Ammon's horn (tissue), 1 donor: ENCODE data around the gene ENGASE.
A peak's percentile ranks its signal among the peaks of the same experiment; 100 is the strongest.

Experiments
- DNase-seq: peaks from one replicate; pipeline ENCODE4 v3.0.0-alpha.2; 2016; ENCODE audit warnings: low spot score

ENGASE gene

GRCh38 chr17:79038545-79039135, 36.0 kb upstream of the ENGASE start:
- DNase-seq = no peak

GRCh38 chr17:79039171-79039570, 35.5 kb upstream of the ENGASE start:
- DNase-seq = no peak

DNA sequence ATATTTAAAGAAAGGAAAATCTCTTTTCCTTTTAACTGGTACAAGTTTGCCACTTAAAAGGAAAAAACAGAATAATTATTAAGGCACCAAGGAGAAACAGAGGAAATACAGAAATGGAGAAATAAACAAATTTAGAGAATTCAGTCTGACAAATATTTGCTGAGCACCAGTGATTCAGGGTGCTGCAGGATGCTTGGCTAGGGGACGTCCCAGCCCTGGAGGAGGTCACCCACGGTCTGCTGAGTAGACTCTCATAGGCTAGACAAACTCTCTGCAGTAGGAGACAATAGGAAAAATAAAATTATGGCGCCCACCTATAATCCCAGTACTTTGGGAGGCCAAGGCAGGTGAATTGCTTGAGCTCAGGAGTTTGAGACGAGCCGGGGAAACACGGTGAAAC, 34.7 kb upstream of the ENGASE start:
- DNase-seq = no peak

GRCh38 chr17:79041041-79041570, 33.5 kb upstream of the ENGASE start:
- DNase-seq = no peak

GRCh38 chr17:79041723-79042420, 32.8 kb upstream of the ENGASE start:
- DNase-seq = no peak

DNA sequence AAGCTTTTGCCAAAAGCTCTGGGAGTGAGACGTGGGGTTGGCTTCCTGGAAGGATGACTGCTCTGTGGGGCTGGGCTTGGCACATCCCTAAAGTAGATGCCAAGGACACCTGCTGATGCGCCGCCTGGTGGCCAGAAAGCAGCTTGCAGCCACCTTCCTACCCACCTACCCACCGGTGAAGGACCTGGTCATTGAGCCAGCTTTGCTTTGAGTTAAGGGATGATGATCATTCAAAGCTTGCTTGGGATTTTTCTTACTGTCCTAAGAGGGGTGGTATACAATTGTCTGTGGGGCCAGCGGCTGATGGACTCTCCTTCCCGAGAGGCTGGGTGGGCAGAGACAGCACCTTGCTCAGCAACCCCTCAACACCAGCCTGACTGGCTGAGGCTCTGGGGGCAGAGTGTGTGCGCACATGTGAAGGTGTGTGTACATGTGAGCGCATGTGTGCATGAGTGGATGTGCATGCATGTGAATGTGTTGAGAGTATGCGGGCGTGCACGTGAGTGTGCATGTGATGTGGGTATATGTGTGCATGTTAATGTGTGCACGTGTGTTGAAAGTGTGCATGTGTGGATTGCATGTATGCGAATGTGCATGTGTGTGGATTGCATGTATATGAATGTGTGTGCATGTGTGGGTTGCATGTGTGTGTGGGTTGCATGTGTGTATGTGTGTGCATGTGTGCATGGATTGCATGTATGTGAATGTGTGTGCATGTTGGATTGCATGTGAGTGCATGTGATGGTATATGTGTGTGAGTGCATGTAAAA, 32.0 kb upstream of the ENGASE start:
- DNase-seq = peak; percentile 39

DNA sequence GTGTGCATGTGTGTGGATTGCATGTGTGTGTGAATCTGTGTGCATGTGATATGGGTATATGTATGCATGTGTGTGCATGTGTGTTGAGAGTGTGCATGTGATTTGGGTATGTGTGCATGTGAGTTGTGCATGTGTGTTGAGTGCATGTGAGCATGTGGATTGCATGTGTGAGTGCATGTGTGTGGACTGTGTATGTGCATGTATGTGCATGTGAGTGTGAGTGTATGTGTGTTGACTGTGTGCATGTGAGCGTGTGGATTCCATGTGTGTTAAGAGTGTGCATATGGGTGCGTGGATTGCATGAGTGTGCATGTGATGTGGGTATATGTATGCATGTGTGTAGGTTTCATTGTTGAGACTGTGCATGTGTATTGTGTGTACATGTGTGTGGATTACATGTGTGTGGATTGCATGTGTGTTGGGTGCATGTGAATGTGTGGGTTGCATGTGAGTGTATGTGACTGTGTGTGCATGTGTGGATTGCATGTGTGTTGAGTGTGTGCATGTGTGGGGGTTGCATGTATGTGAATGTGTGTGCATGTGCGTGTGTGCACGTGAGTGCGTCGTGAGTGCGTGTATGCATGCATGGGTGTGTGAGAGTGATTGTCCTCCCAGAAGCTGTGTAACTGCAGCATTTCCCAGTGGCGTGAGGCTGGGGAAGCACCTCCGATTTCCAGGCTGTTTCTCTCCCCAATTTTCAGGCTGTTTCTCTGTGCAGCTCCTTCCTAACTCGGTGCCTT, 31.3 kb upstream of the ENGASE start:
- no peak for DNase-seq

- DNase-seq = no peak
Measured at GRCh38 chr17:79043931-79044320, 30.7 kb upstream of the ENGASE start.

GRCh38 chr17:79044462-79044861, 30.2 kb upstream of the ENGASE start:
- DNase-seq = no peak

GRCh38 chr17:79045001-79045729, 29.5 kb upstream of the ENGASE start:
- DNase-seq = no peak

DNA sequence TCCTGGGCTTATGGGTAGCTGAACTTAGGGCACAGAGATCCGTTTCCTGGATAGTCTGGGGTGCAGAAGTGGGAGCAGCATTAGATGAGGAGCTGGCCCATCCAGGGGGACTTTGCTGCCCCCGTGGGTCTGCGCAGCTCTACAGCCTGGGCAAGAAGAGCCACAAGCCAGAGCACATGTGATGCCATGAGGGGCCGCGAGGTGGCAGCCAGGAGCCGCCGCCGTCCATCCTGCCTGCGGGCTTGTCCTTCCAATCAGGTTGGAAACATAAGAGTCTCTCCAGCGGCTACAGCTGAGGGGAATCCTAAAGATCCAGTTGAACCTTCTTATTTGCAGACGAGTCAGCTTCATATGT, 28.8 kb upstream of the ENGASE start:
- DNase-seq = peak; percentile 83

GRCh38 chr17:79046197-79046915, 28.3 kb upstream of the ENGASE start:
- no peak for DNase-seq

GRCh38 chr17:79046916-79047280, 27.7 kb upstream of the ENGASE start:
- DNase-seq = no peak

DNA sequence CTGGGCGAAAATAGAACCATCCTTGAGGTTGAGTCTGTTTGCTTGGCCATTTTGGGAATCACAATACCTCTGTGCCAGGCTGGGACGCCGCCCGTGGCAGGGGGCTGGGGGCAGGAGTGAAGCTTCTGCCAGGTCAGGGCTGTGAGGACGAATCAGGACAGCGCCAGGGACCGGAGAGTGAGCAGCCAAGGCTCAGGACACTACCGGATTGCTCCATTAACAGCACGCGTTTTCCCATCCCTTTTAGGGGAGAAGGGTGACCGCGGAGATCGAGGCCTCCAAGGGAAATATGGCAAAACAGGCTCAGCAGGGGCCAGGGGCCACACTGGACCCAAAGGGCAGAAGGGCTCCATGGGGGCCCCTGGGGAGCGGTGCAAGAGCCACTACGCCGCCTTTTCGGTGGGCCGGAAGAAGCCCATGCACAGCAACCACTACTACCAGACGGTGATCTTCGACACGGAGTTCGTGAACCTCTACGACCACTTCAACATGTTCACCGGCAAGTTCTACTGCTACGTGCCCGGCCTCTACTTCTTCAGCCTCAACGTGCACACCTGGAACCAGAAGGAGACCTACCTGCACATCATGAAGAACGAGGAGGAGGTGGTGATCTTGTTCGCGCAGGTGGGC, 27.2 kb upstream of the ENGASE start:
- DNase-seq = no peak

DNA sequence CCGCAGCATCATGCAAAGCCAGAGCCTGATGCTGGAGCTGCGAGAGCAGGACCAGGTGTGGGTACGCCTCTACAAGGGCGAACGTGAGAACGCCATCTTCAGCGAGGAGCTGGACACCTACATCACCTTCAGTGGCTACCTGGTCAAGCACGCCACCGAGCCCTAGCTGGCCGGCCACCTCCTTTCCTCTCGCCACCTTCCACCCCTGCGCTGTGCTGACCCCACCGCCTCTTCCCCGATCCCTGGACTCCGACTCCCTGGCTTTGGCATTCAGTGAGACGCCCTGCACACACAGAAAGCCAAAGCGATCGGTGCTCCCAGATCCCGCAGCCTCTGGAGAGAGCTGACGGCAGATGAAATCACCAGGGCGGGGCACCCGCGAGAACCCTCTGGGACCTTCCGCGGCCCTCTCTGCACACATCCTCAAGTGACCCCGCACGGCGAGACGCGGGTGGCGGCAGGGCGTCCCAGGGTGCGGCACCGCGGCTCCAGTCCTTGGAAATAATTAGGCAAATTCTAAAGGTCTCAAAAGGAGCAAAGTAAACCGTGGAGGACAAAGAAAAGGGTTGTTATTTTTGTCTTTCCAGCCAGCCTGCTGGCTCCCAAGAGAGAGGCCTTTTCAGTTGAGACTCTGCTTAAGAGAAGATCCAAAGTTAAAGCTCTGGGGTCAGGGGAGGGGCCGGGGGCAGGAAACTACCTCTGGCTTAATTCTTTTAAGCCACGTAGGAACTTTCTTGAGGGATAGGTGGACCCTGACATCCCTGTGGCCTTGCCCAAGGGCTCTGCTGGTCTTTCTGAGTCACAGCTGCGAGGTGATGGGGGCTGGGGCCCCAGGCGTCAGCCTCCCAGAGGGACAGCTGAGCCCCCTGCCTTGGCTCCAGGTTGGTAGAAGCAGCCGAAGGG, 26.4 kb upstream of the ENGASE start:
- DNase-seq = no peak

- no peak for DNase-seq
Measured at GRCh38 chr17:79048826-79049755, 25.5 kb upstream of the ENGASE start.

DNA sequence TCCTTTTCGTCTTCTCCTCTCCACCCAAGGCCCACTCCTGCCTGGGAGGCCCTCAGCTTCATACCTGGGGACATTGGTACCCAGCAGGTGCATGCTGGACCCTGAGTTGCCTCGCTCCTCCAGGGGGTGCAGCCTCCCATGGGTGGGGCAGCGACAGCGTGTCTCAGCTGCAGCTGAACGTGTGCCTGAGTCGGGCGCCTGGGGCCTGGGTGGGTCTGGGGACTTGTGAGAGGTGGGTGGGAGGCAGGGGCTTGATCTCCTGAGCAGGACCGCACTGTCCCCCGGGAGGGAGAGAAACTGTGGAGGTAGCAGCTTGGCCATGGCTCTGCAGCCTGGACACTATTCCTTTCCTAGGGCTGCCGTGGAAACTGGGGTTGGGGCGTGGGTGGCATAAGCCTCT, 24.8 kb upstream of the ENGASE start:
- DNase-seq = no peak

- no peak for DNase-seq
Measured at GRCh38 chr17:79050551-79050950, 24.1 kb upstream of the ENGASE start.
